DOHH2 (cell line): ENCODE results near the gene SMG6.
"Not testable (repeated sequence)": the region's sequence is repeated elsewhere in the genome, so short reads cannot be mapped to it uniquely, and the experiment has no call there.

Source experiments
- CTCF ChIP-seq: fragments of 200-600 bp; sonication (generic); IDR thresholded peaks from one replicate; pipeline ENCODE4 v1.5.1; 2014; ENCODE audit warnings: antibody characterized with exemption, mild to moderate bottlenecking, low read depth, low read length; ENCODE audit not compliant: poor library complexity, severe bottlenecking
- EZH2phosphoT487 ChIP-seq: fragments of 200-600 bp; sonication (generic); IDR thresholded peaks from 2 replicates; pipeline ENCODE4 v1.6.1; 2017; ENCODE audit warnings: borderline replicate concordance, mild to moderate bottlenecking, antibody characterized with exemption, low read length, moderate library complexity, mixed read lengths

GRCh38 chr17:2165723-2166122 lies 137.9 kb downstream of the SMG6 start:
- TF ChIP-seq CTCF, EZH2phosphoT487: not testable (repeated sequence)
